HG02571 (cell line): Measurements from ENCODE around the gene KCNJ5.

ENCODE experiments used
- ATAC-seq: cut with Tn5 transposase; IDR thresholded peaks from one replicate; pipeline ENCODE4 v1.9.1; 2021; ENCODE audit warnings: mild to moderate bottlenecking, moderate library complexity; ENCODE audit not compliant: unreplicated experiment

The KCNJ5 gene

GRCh38 chr11:128946648-128947047, 55.5 kb downstream of the KCNJ5 start:
- no peak for ATAC-seq

GRCh38 chr11:128947773-128948172, 56.6 kb downstream of the KCNJ5 start:
- ATAC-seq = no peak

GRCh38 chr11:128948583-128948982, 57.4 kb downstream of the KCNJ5 start:
- no peak for ATAC-seq

- ATAC-seq = no peak
These were observed 58.8 kb downstream of the KCNJ5 start for GRCh38 chr11:128949791-128950454.

- no peak for ATAC-seq
These were observed 62.0 kb downstream of the KCNJ5 start for GRCh38 chr11:128953151-128953550.

GRCh38 chr11:128955636-128956035, 64.5 kb downstream of the KCNJ5 start:
- ATAC-seq = no peak

GRCh38 chr11:128956401-128957201, 65.4 kb downstream of the KCNJ5 start:
- no peak for ATAC-seq

GRCh38 chr11:128957202-128957482, 66.0 kb downstream of the KCNJ5 start:
- ATAC-seq = no peak

GRCh38 chr11:128961645-128962044, 70.5 kb downstream of the KCNJ5 start:
- ATAC-seq = no peak

- ATAC-seq = no peak
These were observed 71.7 kb downstream of the KCNJ5 start for GRCh38 chr11:128962896-128963295.

- no peak for ATAC-seq
These were observed 72.7 kb downstream of the KCNJ5 start for GRCh38 chr11:128963744-128964325.

- ATAC-seq = no peak
These were observed 73.3 kb downstream of the KCNJ5 start for GRCh38 chr11:128964463-128964930.

GRCh38 chr11:128965485-128965884, 74.3 kb downstream of the KCNJ5 start:
- peak; percentile 98 for ATAC-seq

- ATAC-seq = no peak
These were observed 76.4 kb downstream of the KCNJ5 start for GRCh38 chr11:128967578-128967977.

GRCh38 chr11:128968916-128969315, 77.8 kb downstream of the KCNJ5 start:
- ATAC-seq = no peak
